ENCODE data around the gene TOMM7. TPM values are rescaled to one million over a fixed set of nuclear protein-coding genes. Genes with fewer than 3 reads are reported as not detected.
"Not testable (repeated sequence)": the region's sequence is repeated elsewhere in the genome, so short reads cannot be mapped to it uniquely, and the experiment has no call there.

TOMM7 gene
- total RNA-seq, 1 experiment from 2014 or later: 588 TPM

DNA sequence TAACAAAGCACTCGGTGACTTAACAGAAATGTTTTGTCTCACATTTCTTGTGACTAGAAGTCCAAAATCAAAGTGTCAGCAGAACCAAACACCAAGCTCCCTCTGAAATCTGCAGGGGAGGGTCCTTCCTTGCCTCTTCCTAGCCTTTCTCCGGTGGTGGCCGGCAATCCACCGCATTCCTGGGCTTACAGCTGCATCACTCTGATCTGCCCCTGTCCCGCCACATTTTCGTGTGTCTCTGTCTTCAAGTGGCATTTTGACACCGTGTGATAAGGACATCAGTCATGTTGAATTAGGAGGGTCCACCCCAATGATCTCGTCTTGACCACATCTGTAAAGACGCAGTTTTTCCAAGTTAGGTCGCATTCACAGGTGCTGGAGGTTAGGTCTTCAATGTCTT is 30.5 kb upstream of the TOMM7 start:
- DNase-seq: no peak
- no peak overlapping the region for H3K4me2 ChIP-seq
- CTCF ChIA-PET: no interaction called here
- peaks cover 37% of the 10 kb centered on the region for H3K4me1 ChIP-seq (replicated peaks; ENCODE audit: insufficient read depth)
- peaks cover 21% of the 10 kb centered on the region for H3K36me3 ChIP-seq (ENCODE audit: low read depth)
- H4K20me1 ChIP-seq (ENCODE audit: insufficient read depth): no peaks in the 10 kb centered on the region
- H3F3A ChIP-seq (ENCODE audit: insufficient read depth, low read depth): peaks cover 41% of the 10 kb centered on the region
- H2AFZ ChIP-seq: no peak overlapping the region
- no peaks in the 10 kb centered on the region for H3K9me3 ChIP-seq (ENCODE audit: insufficient read depth, low read depth)
- intact Hi-C loops (cut with micrococcal nuclease; ENCODE audit: unreplicated experiment): loop anchor here (10.0 kb wide), 1 partner anchor 682 kb away; the partner anchor contains the start of gene TRA2A
- POLR2A ChIA-PET (ENCODE audit: unreplicated experiment): no interaction called here
- no peaks in the 10 kb centered on the region for H3K9me2 ChIP-seq (ENCODE audit: insufficient read depth)
- TF ChIP-seq, protein P1, sequence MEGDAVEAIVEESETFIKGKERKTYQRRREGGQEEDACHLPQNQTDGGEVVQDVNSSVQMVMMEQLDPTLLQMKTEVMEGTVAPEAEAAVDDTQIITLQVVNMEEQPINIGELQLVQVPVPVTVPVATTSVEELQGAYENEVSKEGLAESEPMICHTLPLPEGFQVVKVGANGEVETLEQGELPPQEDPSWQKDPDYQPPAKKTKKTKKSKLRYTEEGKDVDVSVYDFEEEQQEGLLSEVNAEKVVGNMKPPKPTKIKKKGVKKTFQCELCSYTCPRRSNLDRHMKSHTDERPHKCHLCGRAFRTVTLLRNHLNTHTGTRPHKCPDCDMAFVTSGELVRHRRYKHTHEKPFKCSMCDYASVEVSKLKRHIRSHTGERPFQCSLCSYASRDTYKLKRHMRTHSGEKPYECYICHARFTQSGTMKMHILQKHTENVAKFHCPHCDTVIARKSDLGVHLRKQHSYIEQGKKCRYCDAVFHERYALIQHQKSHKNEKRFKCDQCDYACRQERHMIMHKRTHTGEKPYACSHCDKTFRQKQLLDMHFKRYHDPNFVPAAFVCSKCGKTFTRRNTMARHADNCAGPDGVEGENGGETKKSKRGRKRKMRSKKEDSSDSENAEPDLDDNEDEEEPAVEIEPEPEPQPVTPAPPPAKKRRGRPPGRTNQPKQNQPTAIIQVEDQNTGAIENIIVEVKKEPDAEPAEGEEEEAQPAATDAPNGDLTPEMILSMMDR (conservative IDR thresholded peaks at IDR 0.05): no peak
- TF ChIP-seq EZH2 (IDR thresholded peaks at IDR 0.05; ENCODE audit: low read depth): no peak
- no peak overlapping the region for H3K4me3 ChIP-seq
- H3K27ac ChIP-seq: no peak overlapping the region
- peaks cover 23% of the 10 kb centered on the region for H3K79me2 ChIP-seq (ENCODE audit: low read depth)
- H3K27me3 ChIP-seq (ENCODE audit: insufficient read depth, low read depth): no peaks in the 10 kb centered on the region
- no TSS peak for BruUV-seq (replicated peaks)

DNA sequence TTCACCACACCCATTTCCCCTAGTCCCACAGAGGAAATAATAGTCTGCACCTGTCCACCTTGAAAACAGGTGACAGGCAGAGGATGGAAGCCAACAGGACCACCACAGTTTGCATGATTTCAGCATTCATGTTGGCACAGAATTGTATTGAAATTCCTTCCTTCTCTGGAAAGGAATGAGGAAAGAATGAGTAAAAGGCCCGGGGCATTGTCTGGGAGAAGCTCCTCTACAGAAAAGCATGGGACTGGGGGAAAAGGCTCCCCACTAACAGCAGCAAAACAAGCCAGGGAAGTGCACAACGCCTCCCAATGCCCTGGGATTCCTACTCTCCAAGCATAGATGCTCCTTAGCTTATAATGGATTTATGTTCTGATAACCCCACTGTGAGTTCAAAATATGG is 28.5 kb upstream of the TOMM7 start:
- Histone ChIP-seq H3K79me2 (ENCODE audit: low read depth) (peaks cover 13% of the 10 kb centered on the region), H3K4me2 (no peak overlapping the region), H3K9me2 (ENCODE audit: insufficient read depth) (no peaks in the 10 kb centered on the region), H3K4me3 (no peak overlapping the region), H3K4me1 (replicated peaks; ENCODE audit: insufficient read depth) (peaks cover 19% of the 10 kb centered on the region), H2AFZ (no peak overlapping the region), H4K20me1 (ENCODE audit: insufficient read depth) (no peaks in the 10 kb centered on the region), H3K9me3 (ENCODE audit: insufficient read depth, low read depth) (no peaks in the 10 kb centered on the region), H3K27ac (no peak overlapping the region), H3K36me3 (ENCODE audit: low read depth) (peaks cover 3% of the 10 kb centered on the region; the same call in 1 of the 2 replicates), H3K27me3 (ENCODE audit: insufficient read depth, low read depth) (no peaks in the 10 kb centered on the region), H3F3A (ENCODE audit: insufficient read depth, low read depth) (peaks cover 24% of the 10 kb centered on the region)
- BruUV-seq (replicated peaks): no TSS peak
- DNase-seq: peak; percentile 53 to 61
- intact Hi-C loops (cut with micrococcal nuclease; ENCODE audit: unreplicated experiment): loop anchor here (10.0 kb wide), 1 partner anchor 684 kb away; the partner anchor contains the start of gene TRA2A
- ChIA-PET CTCF (interaction anchor here (0.6 kb wide), 1 partner anchor 133 kb away, joined by 3 read pairs; no protein-coding TSS in a partner anchor), POLR2A (ENCODE audit: unreplicated experiment) (interaction anchor here (0.6 kb wide), 1 partner anchor 83 kb away, joined by 7 read pairs; no protein-coding TSS in a partner anchor)
- TF ChIP-seq, protein P1 (conservative IDR thresholded peaks at IDR 0.05): no peak
- TF ChIP-seq EZH2 (IDR thresholded peaks at IDR 0.05; ENCODE audit: low read depth): no peak

DNA sequence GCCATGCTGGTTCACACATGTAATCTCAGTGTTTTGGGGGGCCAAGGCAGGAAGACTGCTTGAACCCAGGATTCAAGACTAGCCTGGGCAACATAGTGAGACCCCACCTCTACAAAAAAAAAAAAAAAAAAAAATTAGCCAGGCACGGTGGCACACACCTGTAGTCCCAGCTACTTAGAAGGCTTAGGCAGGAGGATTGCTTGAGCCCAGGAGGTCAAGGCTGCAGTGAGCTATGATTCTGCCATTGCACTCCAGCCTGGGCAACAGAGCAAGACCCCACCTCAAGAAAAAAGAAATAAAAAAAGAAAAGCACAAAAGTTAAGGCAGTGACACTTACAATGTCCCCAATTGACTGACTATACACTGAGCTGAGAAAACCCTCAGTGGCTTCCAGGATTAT is 27.7 kb upstream of the TOMM7 start:
- Histone ChIP-seq H3K4me1 (replicated peaks; ENCODE audit: insufficient read depth) (peaks cover 11% of the 10 kb centered on the region), H3F3A (ENCODE audit: insufficient read depth, low read depth) (peaks cover 18% of the 10 kb centered on the region)
- H3K27ac ChIP-seq; H3K27me3 ChIP-seq (ENCODE audit: insufficient read depth, low read depth); H3K4me2 ChIP-seq; H4K20me1 ChIP-seq (ENCODE audit: insufficient read depth); POLR2A ChIA-PET (ENCODE audit: unreplicated experiment); H2AFZ ChIP-seq; H3K9me3 ChIP-seq (ENCODE audit: insufficient read depth, low read depth); CTCF ChIA-PET; H3K9me2 ChIP-seq (ENCODE audit: insufficient read depth); H3K79me2 ChIP-seq (ENCODE audit: low read depth); BruUV-seq (replicated peaks); H3K4me3 ChIP-seq; H3K36me3 ChIP-seq (ENCODE audit: low read depth): not testable (repeated sequence)
- intact Hi-C loops (cut with micrococcal nuclease; ENCODE audit: unreplicated experiment): loop anchor here (10.0 kb wide), 1 partner anchor 684 kb away; the partner anchor contains the start of gene TRA2A
- peak in 1 of 2 experiments; percentile 15 for DNase-seq

All from PC-9 (cell line).